A549 (cell line): ENCODE data around the gene RPS17. TPM values are rescaled to one million over a fixed set of nuclear protein-coding genes. Genes with fewer than 3 reads are reported as not detected.

Experiments used
- ATAC-seq, 2 experiments: fragments of 200-7000 bp in 1 of 2; fragments of >200 bp in 1 of 2; cut with Nextera tagmentation in 1 of 2; cut with Tn5 transposase in 1 of 2; 3 replicates each; pipeline versions ENCODE4 v1.8.0 to v1.9.1; 2018 to 2020; ENCODE audit warnings: mild to moderate bottlenecking in 1 of 2, moderate library complexity in 1 of 2
- CTCF ChIA-PET: fragments of 300-600 bp; sonication (Branson Sonifier 250); formaldehyde crosslinking; extraction: SDS; loops from one replicate; lab custom pipeline; 2021; ENCODE audit warnings: antibody characterized with exemption, inconsistent platforms; lab: Yijun Ruan, JAX
- POLR2A ChIA-PET: fragments of 350-600 bp; formaldehyde crosslinking; extraction: SDS; loops from one replicate; lab custom pipeline; 2021; ENCODE audit warnings: antibody characterized with exemption, inconsistent platforms; lab: Yijun Ruan, JAX
- DNase-seq, 2 experiments: peaks; one replicate each; pipeline versions ENCODE4 v3.0.0 to v3.0.0-alpha.2; 2011 to 2016; ENCODE audit warnings: low read depth in 1 of 2, low spot score in 1 of 2
- FAIRE-seq: peaks from 2 replicates; lab custom pipeline; 2011; peaks lifted over from hg19 to GRCh38; lab: Jason Lieb, UNC
- H3K27ac ChIP-seq, 2 experiments: fragments of >200 bp; sonication (Bioruptor Twin); formaldehyde crosslinking; 3 replicates each; pipeline ENCODE4 v1.5.1; 2016 to 2017
- H3K4me1 ChIP-seq: fragments of >200 bp; sonication (Bioruptor Twin); formaldehyde crosslinking; 3 replicates; pipeline ENCODE4 v1.6.1; 2016
- H3K4me2 ChIP-seq: fragments of >200 bp; sonication (Bioruptor Twin); formaldehyde crosslinking; 3 replicates; pipeline ENCODE4 v1.6.1; 2016
- H3K4me3 ChIP-seq: fragments of >200 bp; sonication (Bioruptor Twin); formaldehyde crosslinking; 3 replicates; pipeline ENCODE4 v1.5.1; 2016
- H3K9me3 ChIP-seq: fragments of >200 bp; sonication (Bioruptor Twin); formaldehyde crosslinking; 3 replicates; pipeline ENCODE4 v1.6.1; 2016
- CEBPB ChIP-seq, 2 experiments: fragments of >200 bp in 1 of 2; sonication (Bioruptor Twin) in 1 of 2; formaldehyde crosslinking in 1 of 2; IDR thresholded peaks; 2 replicates each; pipeline ENCODE4 v1.6.1; 2012 to 2016
- CTCF ChIP-seq: fragments of >200 bp; sonication (Bioruptor Twin); formaldehyde crosslinking; IDR thresholded peaks from 3 replicates; pipeline ENCODE4 v1.5.1; 2016
- EHF ChIP-seq: fragments of 250-450 bp; sonication (Bioruptor Pico); IDR thresholded peaks from 2 replicates; pipeline ENCODE4 v1.5.0; 2020; ENCODE audit warnings: mild to moderate bottlenecking
- EHMT2 ChIP-seq: fragments of 200-600 bp; sonication (generic); IDR thresholded peaks from 2 replicates; pipeline ENCODE4 v1.6.1; 2016; ENCODE audit warnings: antibody characterized with exemption, low read depth, mild to moderate bottlenecking, moderate library complexity
- FOSB ChIP-seq: fragments of 250-450 bp; sonication (Bioruptor Pico); IDR thresholded peaks from 2 replicates; pipeline ENCODE4 v1.5.0; 2020; ENCODE audit warnings: mild to moderate bottlenecking, moderate library complexity
- GATA3 ChIP-seq: IDR thresholded peaks from 2 replicates; pipeline ENCODE4 v1.6.1; 2012; ENCODE audit warnings: borderline replicate concordance
- HEYL ChIP-seq: fragments of 250-450 bp; sonication (Bioruptor Pico); IDR thresholded peaks from 2 replicates; pipeline ENCODE4 v1.8.0; 2021; ENCODE audit warnings: mild to moderate bottlenecking, moderate library complexity
- HOXA7 ChIP-seq: fragments of 250-450 bp; sonication (Bioruptor Pico); IDR thresholded peaks from 2 replicates; pipeline ENCODE4 v1.5.0; 2020; ENCODE audit warnings: mild to moderate bottlenecking, moderate library complexity
- HOXB13 ChIP-seq: fragments of 250-450 bp; sonication (Bioruptor Pico); IDR thresholded peaks from 2 replicates; pipeline ENCODE4 v1.5.0; 2020; ENCODE audit warnings: low read depth, mild to moderate bottlenecking, moderate library complexity
- KDM1A ChIP-seq: fragments of 200-600 bp; sonication (generic); IDR thresholded peaks from 2 replicates; pipeline ENCODE4 v1.6.1; 2016; ENCODE audit warnings: low read depth, mild to moderate bottlenecking
- MAFK ChIP-seq: fragments of 450-650 bp; IDR thresholded peaks from 2 replicates; pipeline ENCODE4 v1.6.1; 2014; ENCODE audit not compliant: partially characterized antibody
- MAZ ChIP-seq: fragments of 150-350 bp; IDR thresholded peaks from 2 replicates; pipeline ENCODE4 v1.6.1; 2014; ENCODE audit warnings: antibody characterized with exemption, low read depth, low read length, borderline replicate concordance
- NFE2L2 ChIP-seq: fragments of 150-350 bp; conservative IDR thresholded peaks from 2 replicates; pipeline ENCODE4 v1.6.1; 2014; ENCODE audit warnings: low read length
- NR3C1 ChIP-seq: fragments of >200 bp; sonication (Bioruptor Twin); formaldehyde crosslinking; IDR thresholded peaks from 3 replicates; pipeline ENCODE4 v1.6.1; 2017
- POLR2A ChIP-seq: IDR thresholded peaks from 2 replicates; pipeline ENCODE4 v1.6.1; 2012; ENCODE audit warnings: mild to moderate bottlenecking, low read length
- RAD21 ChIP-seq, 2 experiments: fragments of >200 bp in 1 of 2; sonication (Bioruptor Twin) in 1 of 2; formaldehyde crosslinking in 1 of 2; IDR thresholded peaks in 1 of 2; conservative IDR thresholded peaks in 1 of 2; 2 replicates in 1 of 2; 3 replicates in 1 of 2; pipeline ENCODE4 v1.6.1; 2012 to 2018; ENCODE audit warnings: inconsistent platforms in 1 of 2
- RARB ChIP-seq: fragments of 250-450 bp; sonication (Bioruptor Pico); IDR thresholded peaks from 2 replicates; pipeline ENCODE4 v1.8.0; 2021; ENCODE audit warnings: mild to moderate bottlenecking, moderate library complexity
- RCOR1 ChIP-seq: fragments of 150-350 bp; IDR thresholded peaks from 2 replicates; pipeline ENCODE4 v1.6.1; 2014; ENCODE audit warnings: antibody characterized with exemption, low read length, low read depth
- TP53 ChIP-seq: fragments of 250-450 bp; sonication (Bioruptor Pico); IDR thresholded peaks from 2 replicates; pipeline ENCODE4 v1.5.0; 2021; ENCODE audit warnings: mild to moderate bottlenecking, moderate library complexity
- ZC3H11A ChIP-seq: fragments of 450-650 bp; IDR thresholded peaks from 2 replicates; pipeline ENCODE4 v1.6.1; 2014; ENCODE audit warnings: antibody characterized with exemption, mild to moderate bottlenecking
- ZSCAN20 ChIP-seq: fragments of 250-450 bp; sonication (Bioruptor Pico); IDR thresholded peaks from 2 replicates; pipeline ENCODE4 v1.8.0; 2022; ENCODE audit warnings: mild to moderate bottlenecking, moderate library complexity
- WGBS: methylation state at CpG from one replicate; pipeline ENCODE4 v1.1.6; 2017; ENCODE audit errors: missing lambda C conversion rate; 5-methylcytosine and 5-hydroxymethylcytosine counted together
- polyA plus RNA-seq, 4 experiments: library from polyadenylated mRNA; depleted of rRNA in 3 of 4; stranded (reverse); fragments of >200 nt; fragmentation: RNase III in 1 of 4; extraction: RNeasy Plus Mini Kit Qiagen cat#74134 plus additional on column Dnase treatment in 1 of 4; gene quantifications; 2 replicates in 3 of 4; 3 replicates in 1 of 4; pipeline ENCODE4 v1.2.3, GENCODE V29; 2011 to 2017
- TF ChIP-seq, protein P1 (sequence below): fragments of 250-450 bp; sonication (Bioruptor Pico); IDR thresholded peaks from 2 replicates; pipeline ENCODE4 v1.5.0; 2021; ENCODE audit warnings: mild to moderate bottlenecking, moderate library complexity, borderline replicate concordance

Gene RPS17
- polyA plus RNA-seq, 2 of the 4 experiments (the other 2 are of a cell fraction): 6,127 to 8,061 TPM

DNA sequence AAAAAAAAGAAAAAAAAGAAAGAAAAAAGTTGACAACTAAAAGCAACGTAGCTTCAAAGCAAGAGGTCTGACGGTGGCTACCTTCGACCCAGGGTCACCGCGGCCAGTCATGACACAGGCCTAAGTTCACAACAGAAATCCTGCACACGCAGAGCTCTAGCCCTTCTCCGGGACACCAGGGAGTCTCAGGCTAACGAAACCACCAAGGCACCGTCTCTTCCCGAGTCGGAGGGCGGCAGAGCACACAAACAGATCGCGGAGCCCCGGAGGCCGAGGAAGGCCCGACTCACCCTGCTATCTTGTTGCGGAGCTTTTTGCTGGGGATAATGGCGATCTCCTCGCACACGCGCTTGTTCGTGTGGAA is 584 bp downstream of the RPS17 start:
- 0% methylated on average over 23 of the region's 23 CpGs for WGBS
- FAIRE-seq: no peak
- ChIA-PET POLR2A (interaction anchor here (1.0 to 2.8 kb wide), 18 partner anchors 9 to 1028 kb away, joined by 3 to 52 read pairs (median 5); partner anchors contain the start of genes C15orf40, CPEB1, EFL1 and RAMAC), CTCF (interaction anchor here (0.6 to 8.3 kb wide), 25 partner anchors 9 to 492 kb away, joined by 3 to 108 read pairs (median 3); partner anchors contain the start of genes C15orf40, CPEB1 and WHAMM)
- H3K4me3 ChIP-seq: peak overlapping the region; percentile 79
- H3K9me3 ChIP-seq: no peaks in the 10 kb centered on the region
- peaks cover 28% of the 10 kb centered on the region for H3K4me1 ChIP-seq
- no peak for DNase-seq
- peak; percentile 0 to 3; a peak in 3 of 6 replicates for ATAC-seq
- no peak for TF ChIP-seq RAD21 (conservative IDR thresholded peaks at IDR 0.05 in 1 of 2, IDR thresholded peaks at IDR 0.05 in 1 of 2)
- no peak for TF ChIP-seq EHMT2
- TF ChIP-seq TP53 (CRISPR knock-in tag): no peak
- no peak for TF ChIP-seq CTCF
- no peak for TF ChIP-seq ZC3H11A
- TF ChIP-seq RCOR1: no peak
- no peak for TF ChIP-seq CEBPB (IDR thresholded peaks at IDR 0.05)
- TF ChIP-seq MAZ: no peak
- TF ChIP-seq MAFK: no peak
- no peak for TF ChIP-seq EHF
- no peak for TF ChIP-seq RARB (CRISPR knock-in tag)
- no peak for TF ChIP-seq ZSCAN20 (CRISPR knock-in tag)
- TF ChIP-seq HEYL (CRISPR knock-in tag): no peak
- no peak for TF ChIP-seq HOXA7 (CRISPR knock-in tag)
- no peak for TF ChIP-seq NR3C1
- TF ChIP-seq KDM1A: no peak
- TF ChIP-seq FOSB (CRISPR knock-in tag): no peak
- peak overlapping the region; percentile 95 for H3K4me2 ChIP-seq
- peak overlapping the region; percentile 89 to 94 for H3K27ac ChIP-seq

GRCh38 chr15:82538961-82539690 is 1.1 kb downstream of the RPS17 start:
- no peak for DNase-seq
- peak overlapping the region; percentile 95 for H3K4me2 ChIP-seq
- ChIA-PET CTCF (interaction anchor here (1.2 to 8.3 kb wide), 8 partner anchors 9 to 472 kb away, joined by 3 to 108 read pairs (median 9); partner anchors contain the start of genes C15orf40 and WHAMM), POLR2A (interaction anchor here (1.1 to 2.8 kb wide), 7 partner anchors 8 to 447 kb away, joined by 3 to 52 read pairs (median 17); partner anchors contain the start of genes CPEB1 and RAMAC)
- TF ChIP-seq RARB (CRISPR knock-in tag) (no peak), HOXB13 (CRISPR knock-in tag) (0 out of 2 replicates have a peak, but pooled peaks have one; percentile 37)
- FAIRE-seq: no peak
- peak overlapping the region; percentile 79 for H3K4me3 ChIP-seq
- H3K4me1 ChIP-seq: peaks cover 28% of the 10 kb centered on the region
- peak overlapping the region; percentile 89 to 94 for H3K27ac ChIP-seq
- ATAC-seq: no peak
- 10% methylated on average over 24 of the region's 28 CpGs for WGBS
- H3K9me3 ChIP-seq: no peaks in the 10 kb centered on the region

- ATAC-seq (no peak), FAIRE-seq (no peak)
Observed at GRCh38 chr15:82537351-82537908, 2.8 kb downstream of the RPS17 start.

More at GRCh38 chr15:82537351-82537908, 2.8 kb downstream of the RPS17 start:
- Histone ChIP-seq H3K4me1 (peaks cover 28% of the 10 kb centered on the region), H3K27ac (no peak overlapping the region), H3K9me3 (no peaks in the 10 kb centered on the region), H3K4me3 (peak overlapping the region; percentile 79; the same call in 2 of the 3 replicates), H3K4me2 (peak overlapping the region; percentile 95)
- no peak for DNase-seq
- ChIA-PET POLR2A (interaction anchor here (1.0 kb wide), 1 partner anchor 213 kb away, joined by 3 read pairs; no protein-coding TSS in a partner anchor), CTCF (interaction anchor here (1.1 to 8.3 kb wide), 3 partner anchors 8 to 474 kb away, joined by 3 to 108 read pairs (median 6); partner anchors contain the start of gene C15orf40)
- 86% methylated on average over 4 of the region's 4 CpGs for WGBS
- 0 out of 2 replicates have a peak, but pooled peaks have one; percentile 44 for TF ChIP-seq HOXA7 (CRISPR knock-in tag)
- TF ChIP-seq POLR2A: no peak
- TF ChIP-seq, protein P1, sequence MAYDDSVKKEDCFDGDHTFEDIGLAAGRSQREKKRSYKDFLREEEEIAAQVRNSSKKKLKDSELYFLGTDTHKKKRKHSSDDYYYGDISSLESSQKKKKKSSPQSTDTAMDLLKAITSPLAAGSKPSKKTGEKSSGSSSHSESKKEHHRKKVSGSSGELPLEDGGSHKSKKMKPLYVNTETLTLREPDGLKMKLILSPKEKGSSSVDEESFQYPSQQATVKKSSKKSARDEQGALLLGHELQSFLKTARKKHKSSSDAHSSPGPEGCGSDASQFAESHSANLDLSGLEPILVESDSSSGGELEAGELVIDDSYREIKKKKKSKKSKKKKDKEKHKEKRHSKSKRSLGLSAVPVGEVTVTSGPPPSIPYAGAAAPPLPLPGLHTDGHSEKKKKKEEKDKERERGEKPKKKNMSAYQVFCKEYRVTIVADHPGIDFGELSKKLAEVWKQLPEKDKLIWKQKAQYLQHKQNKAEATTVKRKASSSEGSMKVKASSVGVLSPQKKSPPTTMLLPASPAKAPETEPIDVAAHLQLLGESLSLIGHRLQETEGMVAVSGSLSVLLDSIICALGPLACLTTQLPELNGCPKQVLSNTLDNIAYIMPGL: no peak
- TF ChIP-seq NFE2L2: no peak
- TF ChIP-seq GATA3: no peak
- no peak for TF ChIP-seq RAD21 (conservative IDR thresholded peaks at IDR 0.05 in 1 of 2, IDR thresholded peaks at IDR 0.05 in 1 of 2)
- TF ChIP-seq, all 56 proteins: peak for 1
